Nephron (organoid): ENCODE data around the gene MYO1F.

ENCODE experiments used
- H3K27ac Mint-ChIP-seq, 3 experiments: 2 replicates each; pipeline ENCODE4 v1.8.0; 2020; ENCODE audit warnings: mixed read lengths in 3 of 3, mild to moderate bottlenecking in 2 of 3, moderate library complexity in 1 of 3
- H3K27me3 Mint-ChIP-seq: 2 replicates; pipeline ENCODE4 v1.8.0; 2021; ENCODE audit warnings: low read depth, mild to moderate bottlenecking, moderate library complexity, mixed read lengths
- H3K36me3 Mint-ChIP-seq: 2 replicates; pipeline ENCODE4 v1.8.0; 2020; ENCODE audit warnings: low read depth, mixed read lengths
- H3K4me1 Mint-ChIP-seq: 2 replicates; pipeline ENCODE4 v1.8.0; 2020; ENCODE audit warnings: mixed read lengths
- H3K4me3 Mint-ChIP-seq, 3 experiments: 2 replicates each; pipeline ENCODE4 v1.8.0; 2020; ENCODE audit warnings: mild to moderate bottlenecking in 3 of 3, mixed read lengths in 3 of 3, moderate library complexity in 2 of 3
- H3K9me3 Mint-ChIP-seq: 2 replicates; pipeline ENCODE4 v1.8.0; 2020; ENCODE audit warnings: mixed read lengths
- TF ChIP-seq, protein P1 (sequence below), 3 experiments: fragments of 200-600 bp; sonication (generic); IDR thresholded peaks; one replicate each; pipeline ENCODE4 v1.5.0; 2021; ENCODE audit warnings: antibody characterized with exemption in 3 of 3; ENCODE audit not compliant: unreplicated experiment in 3 of 3

Gene MYO1F

DNA sequence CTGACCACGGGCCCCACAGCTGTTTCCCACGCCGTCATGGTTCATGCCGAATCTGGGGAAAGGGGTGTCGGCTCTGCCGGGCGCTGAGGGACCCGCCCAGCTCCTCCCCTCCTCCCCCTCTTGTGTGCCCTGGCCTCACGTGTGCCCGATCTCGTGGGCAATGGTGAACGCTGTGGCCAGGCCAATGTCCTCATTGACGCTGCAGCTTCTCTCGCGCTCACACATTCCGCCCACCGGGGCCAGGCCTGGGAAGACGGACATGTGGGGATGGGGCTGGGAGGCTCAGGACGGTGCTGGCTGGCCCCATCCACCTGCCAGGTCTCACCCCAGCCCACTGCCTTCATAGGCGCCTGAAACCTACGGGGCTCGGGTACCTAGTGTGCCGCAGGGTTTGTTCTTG, 18.9 kb upstream of the MYO1F start:
- no peaks in the 10 kb centered on the region for H3K9me3 Mint-ChIP-seq
- TF ChIP-seq, protein P1, sequence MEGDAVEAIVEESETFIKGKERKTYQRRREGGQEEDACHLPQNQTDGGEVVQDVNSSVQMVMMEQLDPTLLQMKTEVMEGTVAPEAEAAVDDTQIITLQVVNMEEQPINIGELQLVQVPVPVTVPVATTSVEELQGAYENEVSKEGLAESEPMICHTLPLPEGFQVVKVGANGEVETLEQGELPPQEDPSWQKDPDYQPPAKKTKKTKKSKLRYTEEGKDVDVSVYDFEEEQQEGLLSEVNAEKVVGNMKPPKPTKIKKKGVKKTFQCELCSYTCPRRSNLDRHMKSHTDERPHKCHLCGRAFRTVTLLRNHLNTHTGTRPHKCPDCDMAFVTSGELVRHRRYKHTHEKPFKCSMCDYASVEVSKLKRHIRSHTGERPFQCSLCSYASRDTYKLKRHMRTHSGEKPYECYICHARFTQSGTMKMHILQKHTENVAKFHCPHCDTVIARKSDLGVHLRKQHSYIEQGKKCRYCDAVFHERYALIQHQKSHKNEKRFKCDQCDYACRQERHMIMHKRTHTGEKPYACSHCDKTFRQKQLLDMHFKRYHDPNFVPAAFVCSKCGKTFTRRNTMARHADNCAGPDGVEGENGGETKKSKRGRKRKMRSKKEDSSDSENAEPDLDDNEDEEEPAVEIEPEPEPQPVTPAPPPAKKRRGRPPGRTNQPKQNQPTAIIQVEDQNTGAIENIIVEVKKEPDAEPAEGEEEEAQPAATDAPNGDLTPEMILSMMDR (IDR thresholded peaks at IDR 0.05; ENCODE audit: unreplicated experiment in 3 of 3), result no peak
- H3K27ac Mint-ChIP-seq, result no peak overlapping the region
- H3K4me3 Mint-ChIP-seq, result no peak overlapping the region
- H3K36me3 Mint-ChIP-seq, result peaks cover 66% of the 10 kb centered on the region
- peaks cover 7% of the 10 kb centered on the region for H3K27me3 Mint-ChIP-seq
- H3K4me1 Mint-ChIP-seq, result peaks cover 5% of the 10 kb centered on the region

DNA sequence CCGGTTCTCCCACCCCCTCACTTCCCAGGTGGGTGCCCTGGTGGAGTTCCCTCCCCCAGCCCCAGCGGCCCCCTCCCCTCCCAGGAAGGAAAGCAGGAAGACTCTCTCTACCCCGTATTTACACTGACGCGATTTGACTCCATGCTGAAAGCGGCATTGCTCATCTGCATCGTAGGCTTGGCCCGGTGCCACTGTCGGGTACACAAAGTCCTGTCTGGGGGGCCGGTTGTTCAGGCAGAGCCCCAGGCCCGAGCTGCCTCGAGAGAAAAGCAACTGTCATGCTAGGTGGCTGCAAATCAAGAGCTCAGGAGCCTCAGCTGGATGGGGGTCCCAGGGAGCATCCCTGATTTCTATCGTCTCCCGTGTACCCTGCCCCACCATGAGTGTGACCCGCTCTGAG, 18.4 kb upstream of the MYO1F start:
- H3K27ac Mint-ChIP-seq, result no peak overlapping the region
- no peaks in the 10 kb centered on the region for H3K9me3 Mint-ChIP-seq
- no peak overlapping the region for H3K4me3 Mint-ChIP-seq
- peaks cover 7% of the 10 kb centered on the region for H3K27me3 Mint-ChIP-seq
- TF ChIP-seq, protein P1 (IDR thresholded peaks at IDR 0.05; ENCODE audit: unreplicated experiment in 3 of 3), result no peak
- H3K4me1 Mint-ChIP-seq, result peaks cover 5% of the 10 kb centered on the region
- H3K36me3 Mint-ChIP-seq, result peaks cover 61% of the 10 kb centered on the region

DNA sequence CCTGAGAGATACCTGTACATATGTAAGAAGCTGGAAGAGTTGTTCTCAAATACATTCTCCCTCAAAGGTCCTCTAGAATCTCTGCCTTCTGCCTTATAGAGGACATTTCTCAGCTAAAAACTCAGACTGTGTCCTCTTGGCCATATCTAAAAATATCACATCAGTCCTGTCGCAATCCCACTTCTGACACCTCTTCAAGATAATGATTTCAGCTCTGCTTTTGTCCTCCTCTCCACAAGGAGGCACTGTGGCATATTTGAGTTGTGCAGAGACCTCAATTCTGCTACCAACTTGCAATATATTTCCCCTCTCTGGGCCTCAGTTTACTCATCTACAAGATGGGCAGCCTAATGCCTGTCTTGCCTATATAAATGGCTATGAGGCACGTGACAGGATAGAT, 16.7 kb upstream of the MYO1F start:
- peaks cover 50% of the 10 kb centered on the region for H3K36me3 Mint-ChIP-seq
- H3K4me3 Mint-ChIP-seq, result peak overlapping the region in 2 of 3 experiments; percentile 26 to 45
- H3K27me3 Mint-ChIP-seq, result peaks cover 7% of the 10 kb centered on the region
- peaks cover 5% of the 10 kb centered on the region for H3K4me1 Mint-ChIP-seq
- peak overlapping the region in 1 of 3 experiments; percentile 10 for H3K27ac Mint-ChIP-seq
- TF ChIP-seq, protein P1 (IDR thresholded peaks at IDR 0.05; ENCODE audit: unreplicated experiment in 3 of 3), result no peak
- H3K9me3 Mint-ChIP-seq, result no peaks in the 10 kb centered on the region

DNA sequence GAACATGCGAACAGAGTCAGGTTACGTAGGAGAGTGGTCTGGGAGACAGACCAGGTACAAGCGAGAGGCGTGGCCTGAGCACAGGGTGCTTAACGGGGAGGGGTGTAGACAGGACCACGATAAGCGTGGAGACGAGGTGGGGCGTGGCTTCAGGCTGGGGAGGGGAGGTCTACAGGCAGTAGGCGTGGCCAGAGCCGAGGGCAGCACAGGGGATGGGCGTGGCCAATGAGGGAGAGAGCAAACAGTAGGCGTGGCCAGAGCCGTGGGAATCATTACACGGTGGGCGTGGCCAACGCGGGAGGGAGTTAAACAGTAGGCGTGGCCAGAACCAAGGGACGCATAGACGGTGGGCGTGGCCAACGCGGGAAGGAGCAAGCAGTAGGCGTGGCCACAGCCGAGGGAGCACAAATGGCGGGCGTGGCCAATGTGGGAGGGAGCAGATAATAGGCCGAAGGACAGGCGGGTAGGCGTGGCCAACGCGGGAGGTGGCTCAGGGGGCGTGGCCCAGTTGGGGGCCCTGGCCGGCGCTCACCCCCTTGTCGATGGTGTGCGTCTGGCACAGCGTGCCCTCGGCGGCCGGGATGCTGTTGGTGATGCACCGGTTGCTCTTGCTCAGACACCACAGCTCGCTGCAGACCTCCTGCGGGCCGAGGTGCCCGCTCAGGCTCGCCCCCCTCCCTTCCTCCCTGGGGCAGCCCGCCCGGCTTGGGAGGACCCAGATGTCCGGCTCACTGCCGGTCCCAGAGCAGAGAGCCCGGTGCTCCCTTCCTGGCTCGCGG, 15.2 kb upstream of the MYO1F start:
- TF ChIP-seq, protein P1 (IDR thresholded peaks at IDR 0.05; ENCODE audit: unreplicated experiment in 3 of 3), result no peak
- Mint-ChIP-seq H3K27me3 (peaks cover 7% of the 10 kb centered on the region), H3K27ac (peak overlapping the region in 1 of 3 experiments; percentile 58), H3K4me3 (peak overlapping the region; percentile 74 to 81 (median 74)), H3K36me3 (peaks cover 42% of the 10 kb centered on the region), H3K4me1 (peaks cover 5% of the 10 kb centered on the region), H3K9me3 (no peaks in the 10 kb centered on the region)

DNA sequence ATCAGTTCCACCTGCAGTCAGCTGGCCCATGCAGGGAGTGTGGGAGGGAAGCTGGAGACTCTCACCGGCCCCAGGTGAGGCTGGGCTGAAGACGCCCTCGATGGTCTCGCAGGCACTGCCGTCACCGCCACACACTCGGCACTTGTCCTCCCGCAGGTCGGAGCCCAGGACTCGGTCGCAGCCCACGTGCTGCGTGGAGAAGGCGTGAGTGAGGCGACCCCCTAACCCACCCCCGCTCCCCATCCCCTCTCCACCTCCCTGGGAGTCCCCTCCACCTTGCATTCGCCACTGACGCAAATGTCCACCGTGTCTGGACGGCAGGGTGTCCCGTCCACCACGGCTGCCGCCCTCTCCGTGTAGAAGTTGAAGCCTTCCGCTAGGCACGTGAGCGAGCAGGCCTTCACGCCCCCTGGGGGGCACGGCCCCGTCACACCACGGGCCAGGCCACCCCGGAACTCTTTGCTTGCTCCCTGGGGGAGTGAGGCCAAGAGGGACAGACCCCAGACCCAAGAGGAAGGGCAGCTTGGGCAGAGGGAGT, 12.0 kb upstream of the MYO1F start:
- peaks cover 5% of the 10 kb centered on the region for H3K4me1 Mint-ChIP-seq
- H3K9me3 Mint-ChIP-seq, result no peaks in the 10 kb centered on the region
- TF ChIP-seq, protein P1 (IDR thresholded peaks at IDR 0.05; ENCODE audit: unreplicated experiment in 3 of 3), result no peak
- peaks cover 7% of the 10 kb centered on the region for H3K27me3 Mint-ChIP-seq
- H3K4me3 Mint-ChIP-seq, result no peak overlapping the region
- no peak overlapping the region for H3K27ac Mint-ChIP-seq
- peaks cover 24% of the 10 kb centered on the region for H3K36me3 Mint-ChIP-seq
